HepG2 (cell line): ENCODE measurements around the gene ZNF277. TPM values are rescaled to one million over a fixed set of nuclear protein-coding genes. Genes with fewer than 3 reads are reported as not detected.

Experiments
- ASH2L ChIP-seq: fragments of 300-600, 200-600 bp; sonication (generic); IDR thresholded peaks from 2 replicates; pipeline ENCODE4 v1.7.0; 2017; ENCODE audit warnings: low read depth, mild to moderate bottlenecking, moderate library complexity, mixed read lengths, low read length; ENCODE audit not compliant: insufficient read length
- CBX1 ChIP-seq: IDR thresholded peaks from one replicate; pipeline ENCODE4 v1.6.1; 2016; ENCODE audit warnings: antibody characterized with exemption, low read depth
- FOXK1 ChIP-seq: sonication (generic); formaldehyde crosslinking; IDR thresholded peaks from 2 replicates; pipeline ENCODE4 v1.4.0; 2020; ENCODE audit warnings: low read depth, missing genetic modification reagents, borderline replicate concordance
- HDAC1 ChIP-seq: sonication (generic); formaldehyde crosslinking; IDR thresholded peaks from 2 replicates; pipeline ENCODE4 v1.5.1; 2020; ENCODE audit warnings: mild to moderate bottlenecking, missing genetic modification reagents
- KDM5B ChIP-seq: sonication (generic); formaldehyde crosslinking; IDR thresholded peaks from 2 replicates; pipeline ENCODE4 v1.4.0; 2020; ENCODE audit warnings: missing genetic modification reagents, mild to moderate bottlenecking, borderline replicate concordance
- POGZ ChIP-seq: sonication (generic); formaldehyde crosslinking; IDR thresholded peaks from 2 replicates; pipeline ENCODE4 v1.4.0; 2020; ENCODE audit warnings: mild to moderate bottlenecking, missing genetic modification reagents
- RARA ChIP-seq: IDR thresholded peaks from 2 replicates; pipeline ENCODE4 v1.6.1; 2016; ENCODE audit warnings: missing genetic modification reagents, missing compliant biosample characterization
- RBAK ChIP-seq: sonication (generic); formaldehyde crosslinking; IDR thresholded peaks from 2 replicates; pipeline ENCODE4 v1.5.1; 2020; ENCODE audit warnings: mild to moderate bottlenecking, missing genetic modification reagents
- ZFAT ChIP-seq: sonication (generic); formaldehyde crosslinking; conservative IDR thresholded peaks from 2 replicates; pipeline ENCODE4 v1.8.1; 2023; ENCODE audit warnings: missing genetic modification reagents, inconsistent platforms
- ZNF136 ChIP-seq: sonication (generic); formaldehyde crosslinking; IDR thresholded peaks from 2 replicates; pipeline ENCODE4 v1.8.1; 2022; ENCODE audit warnings: low read depth, mild to moderate bottlenecking, moderate library complexity, missing genetic modification reagents
- ZNF234 ChIP-seq: sonication (generic); formaldehyde crosslinking; conservative IDR thresholded peaks from 2 replicates; pipeline ENCODE4 v1.5.1; 2020; ENCODE audit warnings: mild to moderate bottlenecking, missing genetic modification reagents
- ZNF260 ChIP-seq: sonication (generic); formaldehyde crosslinking; IDR thresholded peaks from 2 replicates; pipeline ENCODE4 v1.4.0; 2020; ENCODE audit warnings: missing genetic modification reagents, low read depth, mild to moderate bottlenecking, borderline replicate concordance
- polyA plus RNA-seq, 8 experiments: library from polyadenylated mRNA; depleted of rRNA in 3 of 8; stranded (reverse) in 7 of 8; unstranded in 1 of 8; fragments of >200 nt; fragmentation: Illumina TruSeq in 4 of 8; extraction: Trizol in 4 of 8; gene quantifications; 2 replicates each; pipeline versions ENCODE4 v1.2.1 to v1.2.3, GENCODE V29; 2011 to 2016; ENCODE audit warnings: low read depth in 4 of 8, missing spikeins in 1 of 8, mixed read lengths in 1 of 8; ENCODE audit not compliant: insufficient read depth in 1 of 8
- total RNA-seq, 5 experiments: library from RNA; depleted of rRNA; stranded (reverse); fragments of >200 nt; fragmentation: Illumina TruSeq; extraction: Trizol; gene quantifications; 2 replicates each; pipeline ENCODE4 v1.2.3, GENCODE V29; 2016; ENCODE audit warnings: low read depth in 1 of 5
- TF ChIP-seq, protein P1 (sequence below): sonication (generic); formaldehyde crosslinking; IDR thresholded peaks from 2 replicates; pipeline ENCODE4 v1.4.0; 2020; ENCODE audit warnings: missing genetic modification reagents, mild to moderate bottlenecking, borderline replicate concordance
- TF ChIP-seq, protein P2 (sequence below): sonication (generic); formaldehyde crosslinking; IDR thresholded peaks from 2 replicates; pipeline ENCODE4 v1.4.0; 2020; ENCODE audit warnings: missing genetic modification reagents
- TF ChIP-seq, protein P3 (sequence below): sonication (generic); formaldehyde crosslinking; IDR thresholded peaks from 2 replicates; pipeline ENCODE4 v1.5.1; 2020; ENCODE audit warnings: missing genetic modification reagents, mild to moderate bottlenecking, borderline replicate concordance
- TF ChIP-seq, protein P4 (sequence below): sonication (generic); formaldehyde crosslinking; IDR thresholded peaks from 2 replicates; pipeline ENCODE4 v1.4.0; 2020; ENCODE audit warnings: mild to moderate bottlenecking, missing genetic modification reagents, borderline replicate concordance
- TF ChIP-seq, protein P5 (sequence below): sonication (generic); formaldehyde crosslinking; conservative IDR thresholded peaks from 2 replicates; pipeline ENCODE4 v1.8.0; 2022; ENCODE audit warnings: missing genetic modification reagents
- TF ChIP-seq, protein P6 (sequence below): IDR thresholded peaks from 2 replicates; pipeline ENCODE4 v1.6.1; 2016; ENCODE audit warnings: low read depth, control low read depth

The ZNF277 gene
- total and polyA plus RNA-seq, 2 of the 13 experiments (the other 11 are each of a cell fraction or from before 2014, with no cell fraction given), result 29.1 to 30.1 TPM

DNA sequence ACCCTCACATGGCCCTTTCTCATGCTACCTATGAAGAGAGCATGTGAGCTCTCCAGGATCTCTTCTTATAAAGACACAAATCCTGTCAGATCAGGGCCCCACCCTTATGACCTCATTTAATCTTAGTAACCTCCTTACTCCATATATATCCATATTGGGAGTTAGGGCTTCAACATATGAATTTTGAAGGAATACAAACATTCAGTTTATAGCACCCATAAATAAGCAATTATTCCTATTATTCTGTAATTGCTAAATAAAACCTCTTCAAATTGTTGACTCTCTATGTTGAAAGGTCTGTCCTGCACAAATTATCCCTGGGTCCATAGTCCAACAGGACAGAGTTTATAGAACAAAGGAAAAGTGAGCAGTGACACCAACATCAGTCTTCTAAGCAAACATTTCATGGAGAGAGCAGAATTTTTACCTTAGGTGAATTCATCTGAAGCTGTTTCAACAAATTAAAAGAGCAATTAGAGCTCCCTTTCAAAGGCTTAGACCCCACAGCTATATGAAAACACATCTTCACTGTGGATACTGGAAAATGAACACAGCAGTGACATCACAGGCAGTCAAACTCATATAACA is 12.5 kb upstream of the ZNF277 start (continued):
- TF ChIP-seq KDM5B (CRISPR knock-in tag), result no peak
- peak; percentile 73 for TF ChIP-seq RARA (CRISPR knock-in tag)
- TF ChIP-seq RBAK (CRISPR knock-in tag), result no peak
- TF ChIP-seq FOXK1 (CRISPR knock-in tag), result peak; percentile 40; the same call in 1 of the 2 replicates
- TF ChIP-seq, protein P1, sequence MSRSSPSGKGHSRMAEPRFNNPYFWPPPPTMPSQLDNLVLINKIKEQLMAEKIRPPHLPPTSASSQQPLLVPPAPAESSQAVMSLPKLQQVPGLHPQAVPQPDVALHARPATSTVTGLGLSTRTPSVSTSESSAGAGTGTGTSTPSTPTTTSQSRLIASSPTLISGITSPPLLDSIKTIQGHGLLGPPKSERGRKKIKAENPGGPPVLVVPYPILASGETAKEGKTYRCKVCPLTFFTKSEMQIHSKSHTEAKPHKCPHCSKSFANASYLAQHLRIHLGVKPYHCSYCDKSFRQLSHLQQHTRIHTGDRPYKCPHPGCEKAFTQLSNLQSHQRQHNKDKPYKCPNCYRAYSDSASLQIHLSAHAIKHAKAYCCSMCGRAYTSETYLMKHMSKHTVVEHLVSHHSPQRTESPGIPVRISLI (CRISPR knock-in tag), result 0 out of 2 replicates have a peak, but pooled peaks have one; percentile 16
- TF ChIP-seq HDAC1 (CRISPR knock-in tag), result peak; percentile 47; the same call in 1 of the 2 replicates
- TF ChIP-seq, protein P2, sequence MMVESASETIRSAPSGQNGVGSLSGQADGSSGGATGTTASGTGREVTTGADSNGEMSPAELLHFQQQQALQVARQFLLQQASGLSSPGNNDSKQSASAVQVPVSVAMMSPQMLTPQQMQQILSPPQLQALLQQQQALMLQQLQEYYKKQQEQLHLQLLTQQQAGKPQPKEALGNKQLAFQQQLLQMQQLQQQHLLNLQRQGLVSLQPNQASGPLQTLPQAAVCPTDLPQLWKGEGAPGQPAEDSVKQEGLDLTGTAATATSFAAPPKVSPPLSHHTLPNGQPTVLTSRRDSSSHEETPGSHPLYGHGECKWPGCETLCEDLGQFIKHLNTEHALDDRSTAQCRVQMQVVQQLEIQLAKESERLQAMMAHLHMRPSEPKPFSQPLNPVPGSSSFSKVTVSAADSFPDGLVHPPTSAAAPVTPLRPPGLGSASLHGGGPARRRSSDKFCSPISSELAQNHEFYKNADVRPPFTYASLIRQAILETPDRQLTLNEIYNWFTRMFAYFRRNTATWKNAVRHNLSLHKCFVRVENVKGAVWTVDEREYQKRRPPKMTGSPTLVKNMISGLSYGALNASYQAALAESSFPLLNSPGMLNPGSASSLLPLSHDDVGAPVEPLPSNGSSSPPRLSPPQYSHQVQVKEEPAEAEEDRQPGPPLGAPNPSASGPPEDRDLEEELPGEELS (CRISPR knock-in tag), result peak; percentile 61
- peak; percentile 85 for TF ChIP-seq ASH2L
- no peak for TF ChIP-seq ZNF260
- no peak for TF ChIP-seq CBX1
- TF ChIP-seq, protein P3, sequence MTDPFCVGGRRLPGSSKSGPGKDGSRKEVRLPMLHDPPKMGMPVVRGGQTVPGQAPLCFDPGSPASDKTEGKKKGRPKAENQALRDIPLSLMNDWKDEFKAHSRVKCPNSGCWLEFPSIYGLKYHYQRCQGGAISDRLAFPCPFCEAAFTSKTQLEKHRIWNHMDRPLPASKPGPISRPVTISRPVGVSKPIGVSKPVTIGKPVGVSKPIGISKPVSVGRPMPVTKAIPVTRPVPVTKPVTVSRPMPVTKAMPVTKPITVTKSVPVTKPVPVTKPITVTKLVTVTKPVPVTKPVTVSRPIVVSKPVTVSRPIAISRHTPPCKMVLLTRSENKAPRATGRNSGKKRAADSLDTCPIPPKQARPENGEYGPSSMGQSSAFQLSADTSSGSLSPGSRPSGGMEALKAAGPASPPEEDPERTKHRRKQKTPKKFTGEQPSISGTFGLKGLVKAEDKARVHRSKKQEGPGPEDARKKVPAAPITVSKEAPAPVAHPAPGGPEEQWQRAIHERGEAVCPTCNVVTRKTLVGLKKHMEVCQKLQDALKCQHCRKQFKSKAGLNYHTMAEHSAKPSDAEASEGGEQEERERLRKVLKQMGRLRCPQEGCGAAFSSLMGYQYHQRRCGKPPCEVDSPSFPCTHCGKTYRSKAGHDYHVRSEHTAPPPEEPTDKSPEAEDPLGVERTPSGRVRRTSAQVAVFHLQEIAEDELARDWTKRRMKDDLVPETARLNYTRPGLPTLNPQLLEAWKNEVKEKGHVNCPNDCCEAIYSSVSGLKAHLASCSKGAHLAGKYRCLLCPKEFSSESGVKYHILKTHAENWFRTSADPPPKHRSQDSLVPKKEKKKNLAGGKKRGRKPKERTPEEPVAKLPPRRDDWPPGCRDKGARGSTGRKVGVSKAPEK (CRISPR knock-in tag), result no peak
- TF ChIP-seq, protein P4, sequence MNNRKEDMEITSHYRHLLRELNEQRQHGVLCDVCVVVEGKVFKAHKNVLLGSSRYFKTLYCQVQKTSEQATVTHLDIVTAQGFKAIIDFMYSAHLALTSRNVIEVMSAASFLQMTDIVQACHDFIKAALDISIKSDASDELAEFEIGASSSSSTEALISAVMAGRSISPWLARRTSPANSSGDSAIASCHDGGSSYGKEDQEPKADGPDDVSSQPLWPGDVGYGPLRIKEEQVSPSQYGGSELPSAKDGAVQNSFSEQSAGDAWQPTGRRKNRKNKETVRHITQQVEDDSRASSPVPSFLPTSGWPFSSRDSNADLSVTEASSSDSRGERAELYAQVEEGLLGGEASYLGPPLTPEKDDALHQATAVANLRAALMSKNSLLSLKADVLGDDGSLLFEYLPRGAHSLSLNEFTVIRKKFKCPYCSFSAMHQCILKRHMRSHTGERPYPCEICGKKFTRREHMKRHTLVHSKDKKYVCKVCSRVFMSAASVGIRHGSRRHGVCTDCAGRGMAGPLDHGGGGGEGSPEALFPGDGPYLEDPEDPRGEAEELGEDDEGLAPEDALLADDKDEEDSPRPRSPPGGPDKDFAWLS, result no peak
- TF ChIP-seq ZNF136, result no peak
- TF ChIP-seq, protein P5, sequence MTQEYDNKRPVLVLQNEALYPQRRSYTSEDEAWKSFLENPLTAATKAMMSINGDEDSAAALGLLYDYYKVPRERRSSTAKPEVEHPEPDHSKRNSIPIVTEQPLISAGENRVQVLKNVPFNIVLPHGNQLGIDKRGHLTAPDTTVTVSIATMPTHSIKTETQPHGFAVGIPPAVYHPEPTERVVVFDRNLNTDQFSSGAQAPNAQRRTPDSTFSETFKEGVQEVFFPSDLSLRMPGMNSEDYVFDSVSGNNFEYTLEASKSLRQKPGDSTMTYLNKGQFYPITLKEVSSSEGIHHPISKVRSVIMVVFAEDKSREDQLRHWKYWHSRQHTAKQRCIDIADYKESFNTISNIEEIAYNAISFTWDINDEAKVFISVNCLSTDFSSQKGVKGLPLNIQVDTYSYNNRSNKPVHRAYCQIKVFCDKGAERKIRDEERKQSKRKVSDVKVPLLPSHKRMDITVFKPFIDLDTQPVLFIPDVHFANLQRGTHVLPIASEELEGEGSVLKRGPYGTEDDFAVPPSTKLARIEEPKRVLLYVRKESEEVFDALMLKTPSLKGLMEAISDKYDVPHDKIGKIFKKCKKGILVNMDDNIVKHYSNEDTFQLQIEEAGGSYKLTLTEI, result no peak
- no peak for TF ChIP-seq ZFAT (CRISPR knock-in tag)
- TF ChIP-seq, protein P6, sequence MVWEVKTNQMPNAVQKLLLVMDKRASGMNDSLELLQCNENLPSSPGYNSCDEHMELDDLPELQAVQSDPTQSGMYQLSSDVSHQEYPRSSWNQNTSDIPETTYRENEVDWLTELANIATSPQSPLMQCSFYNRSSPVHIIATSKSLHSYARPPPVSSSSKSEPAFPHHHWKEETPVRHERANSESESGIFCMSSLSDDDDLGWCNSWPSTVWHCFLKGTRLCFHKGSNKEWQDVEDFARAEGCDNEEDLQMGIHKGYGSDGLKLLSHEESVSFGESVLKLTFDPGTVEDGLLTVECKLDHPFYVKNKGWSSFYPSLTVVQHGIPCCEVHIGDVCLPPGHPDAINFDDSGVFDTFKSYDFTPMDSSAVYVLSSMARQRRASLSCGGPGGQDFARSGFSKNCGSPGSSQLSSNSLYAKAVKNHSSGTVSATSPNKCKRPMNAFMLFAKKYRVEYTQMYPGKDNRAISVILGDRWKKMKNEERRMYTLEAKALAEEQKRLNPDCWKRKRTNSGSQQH (CRISPR knock-in tag), result no peak
- peak; percentile 85 for TF ChIP-seq POGZ (CRISPR knock-in tag)
- no peak for TF ChIP-seq ZNF234 (CRISPR knock-in tag)
